ENCODE data around the gene ARHGAP8.
"Not testable (repeated sequence)": the region's sequence is repeated elsewhere in the genome, so short reads cannot be mapped to it uniquely, and the experiment has no call there.

Gene ARHGAP8

GRCh38 chr22:44793506-44794172 lies 41.3 kb downstream of the ARHGAP8 start:
- DNase-seq, result no peak
- intact Hi-C loops (cut with DNase I), result no loop called here

- no peak for DNase-seq
- intact Hi-C loops (cut with DNase I), result no loop called here
Measured at GRCh38 chr22:44795701-44796630, 43.6 kb downstream of the ARHGAP8 start.

GRCh38 chr22:44797181-44797725 lies 44.9 kb downstream of the ARHGAP8 start:
- intact Hi-C loops (cut with DNase I), result no loop called here
- DNase-seq, result peak in 6 of 42 donors; percentile 3 to 37 (median 11)

GRCh38 chr22:44799077-44799945 lies 46.9 kb downstream of the ARHGAP8 start:
- intact Hi-C loops (cut with DNase I), result no loop called here
- DNase-seq, result no peak

GRCh38 chr22:44799946-44800634 lies 47.7 kb downstream of the ARHGAP8 start:
- intact Hi-C loops (cut with DNase I); DNase-seq: not testable (repeated sequence)

- intact Hi-C loops (cut with DNase I), result no loop called here
- no peak for DNase-seq
Measured at GRCh38 chr22:44801476-44801875, 49.1 kb downstream of the ARHGAP8 start.

GRCh38 chr22:44802071-44802700 lies 49.8 kb downstream of the ARHGAP8 start:
- DNase-seq, result no peak
- intact Hi-C loops (cut with DNase I), result no loop called here

GRCh38 chr22:44802956-44803355 lies 50.6 kb downstream of the ARHGAP8 start:
- intact Hi-C loops (cut with DNase I), result no loop called here
- no peak for DNase-seq

GRCh38 chr22:44804327-44804726 lies 52.0 kb downstream of the ARHGAP8 start:
- intact Hi-C loops (cut with DNase I), result no loop called here

GRCh38 chr22:44805711-44806110 lies 53.3 kb downstream of the ARHGAP8 start:
- no peak for DNase-seq
- intact Hi-C loops (cut with DNase I), result no loop called here

More at GRCh38 chr22:44804327-44804726, 52.0 kb downstream of the ARHGAP8 start:
- DNase-seq, result no peak

- DNase-seq, result no peak
- intact Hi-C loops (cut with DNase I), result no loop called here
Measured at GRCh38 chr22:44807232-44807631, 54.9 kb downstream of the ARHGAP8 start.

GRCh38 chr22:44807915-44808690 lies 55.7 kb downstream of the ARHGAP8 start:
- no peak for DNase-seq
- intact Hi-C loops (cut with DNase I), result no loop called here

- intact Hi-C loops (cut with DNase I), result no loop called here
- DNase-seq, result no peak
Measured at GRCh38 chr22:44809456-44809855, 57.1 kb downstream of the ARHGAP8 start.

- DNase-seq, result no peak
- intact Hi-C loops (cut with DNase I), result no loop called here
Measured at GRCh38 chr22:44811141-44811540, 58.8 kb downstream of the ARHGAP8 start.

- no peak for DNase-seq
- intact Hi-C loops (cut with DNase I), result no loop called here
Measured at GRCh38 chr22:44813416-44813815, 61.0 kb downstream of the ARHGAP8 start.

GRCh38 chr22:44814266-44815098 lies 62.1 kb downstream of the ARHGAP8 start:
- no peak for DNase-seq
- intact Hi-C loops (cut with DNase I), result no loop called here

All from head of caudate nucleus (tissue), 42 donors.